H1 (cell line): ENCODE data around the gene PACC1.

Source experiments
- EZH2 ChIP-seq: fragments of 200-600 bp; sonication (generic); IDR thresholded peaks from 2 replicates; pipeline ENCODE4 v1.7.1; 2012; ENCODE audit warnings: low read depth, mild to moderate bottlenecking, moderate library complexity, low read length, inconsistent platforms; ENCODE audit not compliant: severe bottlenecking
- GABPA ChIP-seq: IDR thresholded peaks from 2 replicates; pipeline ENCODE4 v1.6.1; 2011; ENCODE audit warnings: mild to moderate bottlenecking, low read length, moderate library complexity, borderline replicate concordance; ENCODE audit not compliant: insufficient read depth

GRCh38 chr1:212375986-212376385, 38.7 kb downstream of the PACC1 start:
- TF ChIP-seq GABPA (no peak), EZH2 (no peak)
